Skeletal muscle cell (primary cell): Measurements from ENCODE around the gene SRPRB.

ENCODE experiments used
- DNase-seq: peaks from one replicate; pipeline ENCODE4 v3.0.0-alpha.2; 2010; ENCODE audit warnings: low read depth
- H3K4me3 ChIP-seq: 2 replicates; pipeline ENCODE4 v1.5.1; 2011; ENCODE audit warnings: low read depth, mild to moderate bottlenecking, control low read depth, low read length, moderate library complexity

Gene SRPRB

DNA sequence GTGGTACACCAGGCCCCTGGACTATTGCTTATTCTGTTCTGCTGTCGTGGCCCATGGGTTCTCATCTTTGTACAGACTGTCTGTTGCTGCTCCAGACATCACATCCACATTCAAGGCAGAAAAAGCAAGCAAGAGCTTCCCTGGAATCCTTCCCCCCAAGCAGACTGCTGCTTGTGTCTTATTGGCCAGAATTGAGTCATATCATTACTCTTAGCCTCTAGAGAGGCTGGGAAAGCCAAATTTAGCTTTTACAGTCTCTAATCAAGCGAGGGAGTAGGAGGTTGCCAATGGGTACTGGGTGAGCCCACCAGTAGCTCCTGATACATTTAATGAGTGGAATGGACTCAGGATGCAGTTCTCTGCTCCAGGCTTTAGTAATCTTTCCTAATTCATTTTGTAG is 50.7 kb downstream of the SRPRB start:
- H3K4me3 ChIP-seq = no peak overlapping the region
- DNase-seq = no peak

DNA sequence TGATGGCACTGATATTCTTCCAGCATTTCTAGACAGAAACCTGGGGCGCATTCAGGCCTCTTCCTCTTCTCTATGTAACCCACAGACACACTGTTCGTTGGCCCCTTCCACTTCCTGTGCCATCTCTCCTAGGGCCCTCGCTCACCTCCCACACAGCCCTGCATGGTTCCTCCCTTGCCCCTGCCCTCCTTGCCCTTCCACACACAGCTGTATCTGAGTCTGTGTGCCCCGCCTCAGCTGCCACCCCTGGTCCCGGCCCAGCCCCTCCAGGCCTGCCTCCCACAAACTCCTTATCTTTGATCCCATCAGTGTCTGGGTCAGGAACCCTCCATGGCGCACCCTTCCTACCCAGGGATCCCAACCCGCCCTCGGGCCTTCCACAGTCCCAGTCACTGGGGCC is 52.2 kb downstream of the SRPRB start:
- no peak overlapping the region for H3K4me3 ChIP-seq
- no peak for DNase-seq

DNA sequence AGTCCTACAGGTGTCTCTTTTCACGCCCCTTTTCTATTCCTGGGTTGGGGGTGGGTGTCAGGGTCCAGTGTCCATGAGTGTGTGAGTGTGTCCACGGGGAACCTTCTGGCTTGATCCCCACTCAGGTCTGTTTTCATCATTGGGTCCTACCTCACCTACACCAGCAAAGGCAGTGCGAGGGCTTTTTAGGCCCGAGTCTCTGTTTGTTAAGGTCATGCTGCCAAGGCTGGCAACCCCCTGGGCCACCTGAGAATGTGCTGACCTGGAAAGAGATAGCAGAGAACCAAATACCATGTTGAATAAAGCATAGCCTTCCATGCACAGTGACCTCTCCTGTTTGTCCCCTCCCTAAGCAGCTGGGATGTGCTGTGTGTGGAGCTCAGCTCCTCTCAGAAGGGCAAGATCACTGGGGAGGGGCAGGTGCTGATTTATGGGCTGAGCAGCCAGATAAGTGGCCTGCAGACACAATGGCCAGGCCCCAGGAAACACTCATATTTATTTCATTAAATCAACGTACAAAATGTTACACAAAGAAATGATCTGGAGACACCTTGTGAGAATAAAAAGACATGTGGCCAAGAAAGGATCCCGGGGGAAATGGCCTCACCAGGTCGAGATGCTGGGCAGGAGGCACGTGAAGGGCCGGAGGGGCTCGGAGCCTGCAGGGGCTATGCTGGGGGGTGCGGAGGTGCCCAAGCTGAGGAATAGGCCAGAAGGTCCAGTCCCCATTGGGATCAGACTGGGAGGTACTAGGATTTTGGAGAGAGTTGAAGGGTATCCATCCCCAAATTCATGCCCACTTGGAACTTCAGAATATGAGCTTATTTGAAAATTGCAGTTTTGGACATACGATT is 54.0 kb downstream of the SRPRB start:
- no peak overlapping the region for H3K4me3 ChIP-seq
- no peak for DNase-seq

DNA sequence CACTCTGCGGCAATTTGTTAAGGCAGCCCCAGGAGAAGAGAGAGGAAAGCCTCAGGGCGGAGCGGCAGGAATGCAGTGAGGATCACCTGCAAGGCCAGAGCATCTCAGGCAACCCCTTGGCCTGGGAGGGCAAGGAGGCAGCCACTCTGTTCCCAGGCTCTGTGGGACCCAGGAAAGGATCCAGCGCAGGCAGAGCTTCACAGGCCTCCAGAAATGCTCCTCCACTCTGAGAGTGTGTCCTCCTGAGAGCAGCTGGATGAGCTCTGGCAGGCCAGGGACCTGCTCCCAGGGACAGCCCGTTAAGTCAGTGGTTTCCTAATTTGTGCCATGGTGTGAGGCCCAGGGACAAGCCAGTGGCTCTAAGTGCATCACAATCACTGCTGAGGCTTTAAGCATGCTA is 54.9 kb downstream of the SRPRB start:
- DNase-seq = no peak
- no peak overlapping the region for H3K4me3 ChIP-seq

DNA sequence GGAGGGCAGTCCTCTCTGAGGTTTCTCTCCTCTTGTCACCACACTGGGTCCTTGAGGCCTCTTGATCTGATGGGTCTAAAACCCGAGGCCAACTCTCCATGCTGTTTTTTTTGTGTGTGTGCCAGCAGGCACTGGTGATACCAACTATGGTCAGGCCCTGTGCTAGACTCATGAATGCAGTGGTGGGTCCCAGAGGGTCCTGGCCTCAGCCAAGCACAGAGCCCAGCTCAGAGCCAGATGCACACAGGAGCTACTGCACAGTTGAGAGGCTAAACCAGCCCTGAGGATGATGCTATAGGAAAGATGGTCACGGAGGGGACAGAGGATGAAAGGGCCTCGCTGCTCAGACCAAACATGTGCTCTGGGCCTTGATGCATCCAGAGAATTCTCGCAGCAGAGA is 56.5 kb downstream of the SRPRB start:
- no peak overlapping the region for H3K4me3 ChIP-seq
- DNase-seq = no peak

DNA sequence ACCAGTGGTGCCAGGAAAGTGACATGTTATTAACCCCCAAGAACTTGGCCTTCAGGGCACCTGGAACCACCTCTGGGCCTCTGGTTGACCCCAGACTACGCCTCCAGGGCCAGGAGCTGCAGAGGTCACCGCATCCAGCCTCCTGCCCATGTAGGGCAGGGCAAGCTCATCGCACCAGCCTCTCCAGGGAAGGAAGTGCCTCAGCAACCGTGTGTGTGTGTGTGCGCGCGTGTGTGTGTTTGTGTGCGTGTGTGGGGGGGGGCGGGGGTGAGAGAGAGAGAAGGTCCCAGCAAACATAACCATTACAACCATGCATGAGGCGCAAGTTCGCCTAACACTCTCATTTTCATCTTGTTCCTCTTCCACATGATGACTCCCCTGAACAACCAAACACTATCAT is 58.3 kb downstream of the SRPRB start:
- no peak overlapping the region for H3K4me3 ChIP-seq
- DNase-seq = no peak

DNA sequence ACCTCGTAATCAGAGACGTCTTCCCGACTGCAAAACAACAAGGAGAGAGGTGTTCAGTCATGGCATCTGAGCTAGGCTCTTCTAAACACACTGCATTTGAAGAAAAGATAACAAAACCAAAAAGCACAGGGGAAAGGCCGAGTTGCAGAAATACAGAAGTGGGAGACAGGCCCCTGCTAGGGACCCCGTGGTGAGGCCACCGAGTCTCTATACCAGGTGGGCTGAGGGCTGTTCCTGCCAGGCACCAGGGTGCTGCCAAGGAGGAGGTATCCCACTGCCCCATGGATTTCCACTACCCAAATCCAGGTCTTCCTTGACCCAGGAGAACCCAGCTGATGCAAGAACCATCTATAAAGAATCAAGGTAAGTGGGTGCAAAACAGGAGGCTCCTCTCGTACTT is 59.0 kb downstream of the SRPRB start:
- DNase-seq = no peak
- no peak overlapping the region for H3K4me3 ChIP-seq

DNA sequence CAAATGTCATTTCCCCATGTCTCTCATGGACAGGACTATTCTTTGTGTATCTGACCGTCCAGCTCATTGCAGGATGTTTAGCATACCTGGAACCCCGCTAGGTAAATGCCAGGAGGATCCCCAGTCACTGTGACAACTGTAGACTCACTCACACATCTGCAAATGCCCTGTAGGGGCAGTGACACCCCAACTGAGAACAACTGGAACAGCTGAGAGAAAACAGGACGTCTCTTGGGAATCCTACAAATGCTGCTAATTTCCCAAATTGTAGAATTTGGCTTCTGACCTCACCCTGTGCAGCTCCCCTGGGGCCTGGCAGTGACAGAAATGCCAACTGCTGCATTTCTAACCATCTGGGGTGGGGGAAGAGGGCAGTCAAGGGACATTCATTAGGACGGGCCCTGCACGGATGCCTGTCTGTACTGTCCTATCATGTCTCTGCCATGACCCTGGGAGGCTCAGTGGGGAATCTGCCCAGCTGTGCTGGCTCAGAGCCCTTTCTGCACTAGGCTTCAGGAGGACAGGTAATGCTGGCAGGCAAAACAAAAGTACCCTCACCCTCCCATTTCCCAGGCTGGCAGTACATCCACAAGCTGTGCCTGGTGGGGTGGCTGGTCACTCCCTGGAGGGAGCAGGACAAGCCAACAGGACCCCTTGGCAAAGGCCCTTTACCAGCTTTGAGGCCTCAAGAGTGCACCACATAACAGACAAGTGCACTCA is 59.7 kb downstream of the SRPRB start:
- DNase-seq = no peak
- no peak overlapping the region for H3K4me3 ChIP-seq

DNA sequence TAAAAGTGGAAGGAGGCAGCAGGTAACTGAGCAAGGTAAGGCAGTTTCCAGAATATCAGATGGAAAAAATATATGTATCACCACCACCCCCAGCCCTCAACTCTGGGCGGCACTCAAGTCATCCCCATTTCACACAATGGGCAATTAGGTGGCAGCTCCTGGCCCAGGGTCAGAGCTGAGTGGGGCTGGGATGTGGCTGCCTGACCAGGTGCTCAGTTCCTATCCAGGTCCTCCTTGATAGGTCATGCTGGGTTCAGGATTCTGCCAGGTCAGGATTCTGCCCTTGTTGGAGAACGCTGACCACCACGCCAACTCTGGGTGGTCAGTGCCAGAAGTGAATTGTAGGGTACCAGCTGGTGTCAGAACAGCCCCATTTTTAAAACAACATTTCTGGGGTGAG is 60.5 kb downstream of the SRPRB start:
- DNase-seq = no peak
- H3K4me3 ChIP-seq = no peak overlapping the region

DNA sequence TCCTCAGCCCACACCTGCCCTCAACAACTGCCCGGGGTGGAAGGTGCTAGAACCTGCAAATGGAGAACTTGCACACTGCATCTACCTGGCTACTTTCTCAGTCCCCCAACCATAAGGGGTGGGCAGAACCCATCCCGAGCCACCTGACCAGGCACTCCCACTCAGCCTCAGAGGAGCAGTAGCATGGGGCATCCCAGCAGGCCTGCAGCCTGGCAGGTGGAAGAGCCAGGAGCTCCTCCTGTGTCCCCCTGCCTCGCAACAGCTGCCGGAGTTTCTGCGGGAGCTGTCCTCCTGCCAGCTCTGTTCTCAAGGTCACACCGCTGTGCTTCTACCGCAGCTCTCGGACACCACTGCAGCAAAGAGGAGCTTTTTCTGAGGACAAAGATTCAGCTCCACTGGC is 62.6 kb downstream of the SRPRB start:
- H3K4me3 ChIP-seq = no peak overlapping the region
- DNase-seq = no peak

DNA sequence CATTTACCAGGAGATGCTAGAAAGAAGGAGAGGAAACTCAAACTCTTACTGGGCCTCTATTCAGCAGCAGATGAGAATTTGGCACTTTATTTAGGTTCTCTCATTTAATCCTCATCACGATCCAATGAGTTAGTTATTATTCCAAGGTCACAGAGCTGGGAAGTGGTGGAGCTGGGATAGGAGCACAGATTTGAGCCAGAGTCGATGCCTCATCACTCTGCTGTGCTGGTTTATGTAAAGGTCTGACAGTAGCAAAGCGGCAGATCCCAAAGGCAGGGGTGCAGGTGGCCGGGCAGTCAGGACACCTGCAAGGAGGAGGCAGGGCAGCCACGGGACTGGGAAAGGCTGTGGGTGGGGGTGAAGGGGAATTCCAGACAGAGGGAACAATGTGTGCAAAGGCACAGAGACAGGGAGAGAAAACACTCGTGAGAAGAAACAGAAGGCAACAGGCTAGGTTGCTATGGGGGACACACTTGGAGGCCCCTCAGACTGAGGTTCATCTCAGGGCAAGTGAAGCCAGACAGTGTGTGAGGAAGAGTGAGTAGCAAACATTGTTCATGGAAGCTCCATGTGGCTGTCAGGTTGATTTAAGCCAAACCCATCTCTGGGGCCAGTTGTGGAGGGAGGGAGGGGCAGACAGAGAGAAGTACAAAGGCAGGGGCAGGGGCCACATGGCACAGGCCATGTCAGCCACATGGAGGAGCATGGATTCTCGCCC is 63.3 kb downstream of the SRPRB start:
- no peak for DNase-seq
- H3K4me3 ChIP-seq = no peak overlapping the region

DNA sequence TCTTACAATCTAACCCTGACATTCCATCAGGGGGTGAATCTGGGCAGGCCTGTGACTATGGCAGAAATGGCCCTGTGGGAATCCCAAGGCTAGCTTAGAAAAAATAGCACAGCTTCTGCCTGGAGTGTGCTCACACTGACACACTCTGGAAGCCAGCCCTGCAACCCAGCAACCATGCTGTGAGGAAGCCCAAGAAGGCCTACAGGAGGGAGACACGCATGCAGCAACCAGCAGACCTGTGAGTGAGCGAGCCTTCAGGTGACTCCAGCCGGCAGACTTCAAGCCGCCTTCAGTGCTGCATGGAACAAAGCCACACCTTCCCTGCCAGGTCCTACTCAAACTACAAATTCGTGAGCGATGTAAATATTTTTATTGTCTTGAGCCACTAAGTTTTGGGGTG is 64.0 kb downstream of the SRPRB start:
- no peak for DNase-seq
- no peak overlapping the region for H3K4me3 ChIP-seq

DNA sequence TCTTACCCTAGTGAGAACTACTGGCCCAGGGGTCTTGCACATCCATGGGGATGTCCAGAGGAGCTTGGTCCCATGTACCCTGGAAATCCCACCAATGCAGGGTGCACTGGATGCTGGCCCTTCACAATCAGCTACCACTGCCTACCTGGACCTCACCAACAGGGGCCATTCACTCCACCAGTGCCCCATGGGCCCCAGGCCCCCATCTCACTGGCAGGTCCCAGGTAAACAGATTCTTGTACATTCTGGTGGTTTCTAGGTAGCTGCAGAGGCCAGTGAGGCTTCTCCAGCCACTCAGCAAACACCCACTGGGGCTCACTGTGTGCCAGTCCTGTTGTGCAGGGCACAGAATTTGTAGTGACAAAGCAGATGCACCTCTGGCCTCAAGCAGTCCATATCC is 65.2 kb downstream of the SRPRB start:
- H3K4me3 ChIP-seq = no peak overlapping the region
- DNase-seq = no peak
